Smooth muscle cell (in vitro differentiated cells): ENCODE measurements around the gene TACO1. TPM values are rescaled to one million over a fixed set of nuclear protein-coding genes. Genes with fewer than 3 reads are reported as not detected.

ENCODE experiments used
- DNase-seq: peaks from one replicate; lab custom pipeline; 2025; ENCODE audit not compliant: unreplicated experiment; lab: John Stamatoyannopoulos, UW
- H2AFZ ChIP-seq: fragments of 200-600 bp; sonication (generic); 2 replicates; pipeline ENCODE4 v1.6.0; 2016; ENCODE audit warnings: antibody characterized with exemption, low read depth, mild to moderate bottlenecking
- H3F3A ChIP-seq: fragments of 200-600 bp; sonication (generic); 2 replicates; pipeline ENCODE4 v1.6.0; 2017; ENCODE audit warnings: antibody characterized with exemption, low read depth
- H3K27ac ChIP-seq: fragments of 200-600 bp; sonication (generic); 2 replicates; pipeline ENCODE4 v1.5.1; 2016; ENCODE audit warnings: low read depth, mild to moderate bottlenecking
- H3K27me3 ChIP-seq: fragments of 200-600 bp; sonication (generic); 2 replicates; pipeline ENCODE4 v1.6.1; 2016; ENCODE audit warnings: low read depth, mild to moderate bottlenecking
- H3K36me3 ChIP-seq: fragments of 200-600 bp; sonication (generic); 2 replicates; pipeline ENCODE4 v1.5.1; 2016; ENCODE audit warnings: low read depth
- H3K4me1 ChIP-seq: fragments of 200-600 bp; sonication (generic); 2 replicates; pipeline ENCODE4 v1.5.1; 2016; ENCODE audit warnings: low read depth
- H3K4me2 ChIP-seq: fragments of 200-600 bp; sonication (generic); 2 replicates; pipeline ENCODE4 v1.6.0; 2016; ENCODE audit warnings: mild to moderate bottlenecking
- H3K4me3 ChIP-seq: fragments of 200-600 bp; sonication (generic); 2 replicates; pipeline ENCODE4 v1.5.1; 2016; ENCODE audit warnings: mild to moderate bottlenecking
- H3K79me2 ChIP-seq: fragments of 200-600 bp; sonication (generic); 2 replicates; pipeline ENCODE4 v1.6.0; 2016; ENCODE audit warnings: low read depth, mild to moderate bottlenecking
- H3K9ac ChIP-seq: fragments of 200-600 bp; sonication (generic); 2 replicates; pipeline ENCODE4 v1.6.0; 2016; ENCODE audit warnings: low read depth
- H3K9me3 ChIP-seq: fragments of 200-600 bp; sonication (generic); replicated peaks from 2 replicates; pipeline ENCODE4 v1.5.1; 2016; ENCODE audit warnings: low read depth
- H4K20me1 ChIP-seq: fragments of 200-600 bp; sonication (generic); 2 replicates; pipeline ENCODE4 v1.6.0; 2016; ENCODE audit warnings: low read depth
- CTCF ChIP-seq: fragments of 200-600 bp; sonication (generic); IDR thresholded peaks from 2 replicates; pipeline ENCODE4 v1.5.1; 2017; ENCODE audit warnings: borderline replicate concordance, mild to moderate bottlenecking, antibody characterized with exemption; ENCODE audit not compliant: insufficient read depth, poor library complexity, severe bottlenecking
- WGBS: methylation state at CpG from one replicate; pipeline ENCODE4 v1.1.7; 2016; ENCODE audit warnings: low lambda C conversion rate; 5-methylcytosine and 5-hydroxymethylcytosine counted together
- polyA plus RNA-seq: library from polyadenylated mRNA; unstranded; fragments of >200 nt; fragmentation: Nextera tagmentation; extraction: Ambion mirVana; gene quantifications from 2 replicates; pipeline ENCODE4 v1.2.1, GENCODE V29; 2016
- total RNA-seq: library from RNA; depleted of rRNA; stranded (reverse); fragments of >200 nt; gene quantifications from 2 replicates; pipeline ENCODE4 v1.2.3, GENCODE V29; 2014

Gene TACO1
- total and polyA plus RNA-seq, 2 experiments from 2014 or later, result 12.7 to 32.3 TPM

- peak; percentile 95 for DNase-seq
- H3K4me3 ChIP-seq, result peak within 1 kb of the TSS; percentile 87
- H3K27ac ChIP-seq, result peak within 1 kb of the TSS; percentile 40
- TF ChIP-seq CTCF, result no peak
- H3K4me1 ChIP-seq, result peaks cover 11% of the 10 kb centered on the region
- peaks cover 40% of the 10 kb centered on the region for H4K20me1 ChIP-seq
- H3K27me3 ChIP-seq, result no peaks in the 10 kb centered on the region
- no peaks in the 10 kb centered on the region for H3K36me3 ChIP-seq
- H2AFZ ChIP-seq, result peak within 1 kb of the TSS; percentile 65
- peaks cover 3% of the 10 kb centered on the region for H3F3A ChIP-seq
- peaks cover 40% of the 10 kb centered on the region for H3K79me2 ChIP-seq
- H3K4me2 ChIP-seq, result peak within 1 kb of the TSS; percentile 97
- peak within 1 kb of the TSS; percentile 41 for H3K9ac ChIP-seq
- no peaks in the 10 kb centered on the region for H3K9me3 ChIP-seq
- WGBS, result 1% methylated on average over 41 of the region's 75 CpGs
These were observed 21.2 kb downstream of the TACO1 start, which contains the start of gene MAP3K3 for GRCh38 chr17:63621684-63622573. MAP3K3 (plus strand) TSS chr17:63622417; CDS start chr17:63622760, 343 bp downstream.

DNA sequence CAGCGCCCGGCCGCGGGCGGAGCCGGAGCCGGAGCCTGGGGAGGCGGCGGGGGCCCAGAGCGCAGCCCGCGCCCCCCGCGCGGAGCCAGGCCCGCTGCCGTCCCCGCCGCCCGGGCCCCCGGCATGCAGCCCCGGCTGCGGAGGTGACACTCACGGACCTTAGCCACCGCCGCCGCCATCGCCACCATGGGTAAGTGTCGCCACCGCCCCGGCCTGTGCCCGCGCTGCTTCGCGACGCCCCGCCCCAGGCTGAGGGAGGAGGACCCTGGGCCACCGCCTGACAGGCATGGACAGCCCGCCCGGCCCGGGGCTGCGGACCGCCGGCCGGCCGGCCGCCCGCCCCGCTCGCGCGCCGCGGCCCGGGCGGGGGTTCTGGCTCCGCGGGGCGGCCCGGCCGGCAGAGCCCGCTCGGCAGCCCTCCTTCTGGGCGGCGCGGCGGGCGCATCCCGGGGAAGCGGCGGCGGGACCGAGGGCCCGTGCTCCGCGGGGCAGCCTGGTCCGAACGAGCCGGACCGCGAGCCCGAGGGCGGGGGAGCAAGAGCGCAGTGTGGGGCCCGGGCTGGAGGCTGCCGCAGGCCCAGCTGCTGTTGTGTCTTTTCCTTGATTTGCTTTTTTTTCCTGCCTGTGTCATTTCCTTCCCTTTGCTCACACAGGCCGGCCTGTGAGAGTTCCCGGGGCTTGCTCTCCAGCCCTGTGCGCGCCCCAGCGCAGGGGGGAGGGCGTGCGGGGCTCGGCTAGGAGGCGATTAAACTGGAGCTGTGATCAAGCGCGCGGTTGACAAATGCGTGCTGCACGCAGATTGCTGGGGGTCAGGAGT lies 22.1 kb downstream of the TACO1 start:
- peak; percentile 69 for DNase-seq

GRCh38 chr17:63623786-63624530 lies 23.3 kb downstream of the TACO1 start:
- H3K79me2 ChIP-seq, result peaks cover 60% of the 10 kb centered on the region
- peak overlapping the region; percentile 40 for H3K27ac ChIP-seq

More for the DNA sequence above, 22.1 kb downstream of the TACO1 start:
- H3K4me2 ChIP-seq, result peak overlapping the region; percentile 97
- WGBS, result under 1% methylated on average over 56 of the region's 100 CpGs
- H3K27me3 ChIP-seq, result no peaks in the 10 kb centered on the region
- peak overlapping the region; percentile 41 for H3K9ac ChIP-seq
- H3K4me3 ChIP-seq, result peak overlapping the region; percentile 87
- H3F3A ChIP-seq, result peaks cover 3% of the 10 kb centered on the region
- peak overlapping the region; percentile 65 for H2AFZ ChIP-seq
- H3K27ac ChIP-seq, result peak overlapping the region; percentile 40
- peaks cover 49% of the 10 kb centered on the region for H4K20me1 ChIP-seq
- TF ChIP-seq CTCF, result no peak
- peaks cover 48% of the 10 kb centered on the region for H3K79me2 ChIP-seq
- H3K36me3 ChIP-seq, result no peaks in the 10 kb centered on the region
- H3K4me1 ChIP-seq, result peaks cover 11% of the 10 kb centered on the region
- no peaks in the 10 kb centered on the region for H3K9me3 ChIP-seq

More at GRCh38 chr17:63623786-63624530, 23.3 kb downstream of the TACO1 start:
- DNase-seq, result no peak
- no peaks in the 10 kb centered on the region for H3K36me3 ChIP-seq
- peak overlapping the region; percentile 41 for H3K9ac ChIP-seq
- 39% methylated on average over 7 of the region's 7 CpGs for WGBS
- peaks cover 59% of the 10 kb centered on the region for H4K20me1 ChIP-seq
- H3K4me3 ChIP-seq, result peak overlapping the region; percentile 87
- no peaks in the 10 kb centered on the region for H3K27me3 ChIP-seq
- TF ChIP-seq CTCF, result no peak
- no peak overlapping the region for H2AFZ ChIP-seq
- peak overlapping the region; percentile 97 for H3K4me2 ChIP-seq
- no peaks in the 10 kb centered on the region for H3K9me3 ChIP-seq
- peaks cover 3% of the 10 kb centered on the region for H3F3A ChIP-seq
- peaks cover 11% of the 10 kb centered on the region for H3K4me1 ChIP-seq
